ENCODE measurements around the gene TDRKH. TPM values are rescaled to one million over a fixed set of nuclear protein-coding genes. Genes with fewer than 3 reads are reported as not detected.

Gene TDRKH
- total and polyA plus RNA-seq, 7 donors, result 2.4 to 12.1 (median 4.3) TPM

DNA sequence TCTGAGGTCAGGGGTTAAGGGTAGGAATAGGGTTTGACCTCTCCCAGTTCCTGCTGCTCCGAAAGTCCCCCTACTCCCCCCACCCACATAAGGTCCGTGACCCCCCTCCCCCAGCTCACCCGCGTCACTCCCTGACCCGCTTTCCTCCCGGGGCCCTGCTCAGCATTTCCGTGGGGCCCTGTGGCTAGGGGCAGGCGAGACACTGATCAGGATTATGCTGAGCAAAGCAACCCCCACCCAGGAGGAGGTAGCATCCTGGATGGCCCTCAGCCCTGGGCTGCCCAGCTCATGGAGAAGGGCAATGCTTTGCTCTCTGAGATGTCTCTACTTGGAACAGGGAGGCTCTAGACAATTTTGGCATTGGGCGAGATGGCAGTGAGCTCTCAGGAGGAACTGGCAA lies 37.6 kb upstream of the TDRKH start:
- Histone ChIP-seq H3K4me3 (no peak overlapping the region), H3K36me3 (ENCODE audit: insufficient read depth in 1 of 2, low read depth in 1 of 2) (no peaks in the 10 kb centered on the region), H3K9me3 (no peaks in the 10 kb centered on the region), H3K27me3 (ENCODE audit: insufficient read depth in 3 of 3, low read length in 2 of 3) (no peaks in the 10 kb centered on the region), H3K27ac (peak overlapping the region; percentile 96), H3K4me1 (peaks cover 42% of the 10 kb centered on the region)
- ATAC-seq, result no peak
- peak in 1 of 2 donors; percentile 27 for DNase-seq
- 66 to 72% (median 70%) methylated on average over 9 of the region's 9 CpGs for WGBS, 3 donors
- TF ChIP-seq, protein P1, sequence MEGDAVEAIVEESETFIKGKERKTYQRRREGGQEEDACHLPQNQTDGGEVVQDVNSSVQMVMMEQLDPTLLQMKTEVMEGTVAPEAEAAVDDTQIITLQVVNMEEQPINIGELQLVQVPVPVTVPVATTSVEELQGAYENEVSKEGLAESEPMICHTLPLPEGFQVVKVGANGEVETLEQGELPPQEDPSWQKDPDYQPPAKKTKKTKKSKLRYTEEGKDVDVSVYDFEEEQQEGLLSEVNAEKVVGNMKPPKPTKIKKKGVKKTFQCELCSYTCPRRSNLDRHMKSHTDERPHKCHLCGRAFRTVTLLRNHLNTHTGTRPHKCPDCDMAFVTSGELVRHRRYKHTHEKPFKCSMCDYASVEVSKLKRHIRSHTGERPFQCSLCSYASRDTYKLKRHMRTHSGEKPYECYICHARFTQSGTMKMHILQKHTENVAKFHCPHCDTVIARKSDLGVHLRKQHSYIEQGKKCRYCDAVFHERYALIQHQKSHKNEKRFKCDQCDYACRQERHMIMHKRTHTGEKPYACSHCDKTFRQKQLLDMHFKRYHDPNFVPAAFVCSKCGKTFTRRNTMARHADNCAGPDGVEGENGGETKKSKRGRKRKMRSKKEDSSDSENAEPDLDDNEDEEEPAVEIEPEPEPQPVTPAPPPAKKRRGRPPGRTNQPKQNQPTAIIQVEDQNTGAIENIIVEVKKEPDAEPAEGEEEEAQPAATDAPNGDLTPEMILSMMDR (IDR thresholded peaks at IDR 0.05), result no peak
- intact Hi-C loops (cut with DNase I), result no loop called here

DNA sequence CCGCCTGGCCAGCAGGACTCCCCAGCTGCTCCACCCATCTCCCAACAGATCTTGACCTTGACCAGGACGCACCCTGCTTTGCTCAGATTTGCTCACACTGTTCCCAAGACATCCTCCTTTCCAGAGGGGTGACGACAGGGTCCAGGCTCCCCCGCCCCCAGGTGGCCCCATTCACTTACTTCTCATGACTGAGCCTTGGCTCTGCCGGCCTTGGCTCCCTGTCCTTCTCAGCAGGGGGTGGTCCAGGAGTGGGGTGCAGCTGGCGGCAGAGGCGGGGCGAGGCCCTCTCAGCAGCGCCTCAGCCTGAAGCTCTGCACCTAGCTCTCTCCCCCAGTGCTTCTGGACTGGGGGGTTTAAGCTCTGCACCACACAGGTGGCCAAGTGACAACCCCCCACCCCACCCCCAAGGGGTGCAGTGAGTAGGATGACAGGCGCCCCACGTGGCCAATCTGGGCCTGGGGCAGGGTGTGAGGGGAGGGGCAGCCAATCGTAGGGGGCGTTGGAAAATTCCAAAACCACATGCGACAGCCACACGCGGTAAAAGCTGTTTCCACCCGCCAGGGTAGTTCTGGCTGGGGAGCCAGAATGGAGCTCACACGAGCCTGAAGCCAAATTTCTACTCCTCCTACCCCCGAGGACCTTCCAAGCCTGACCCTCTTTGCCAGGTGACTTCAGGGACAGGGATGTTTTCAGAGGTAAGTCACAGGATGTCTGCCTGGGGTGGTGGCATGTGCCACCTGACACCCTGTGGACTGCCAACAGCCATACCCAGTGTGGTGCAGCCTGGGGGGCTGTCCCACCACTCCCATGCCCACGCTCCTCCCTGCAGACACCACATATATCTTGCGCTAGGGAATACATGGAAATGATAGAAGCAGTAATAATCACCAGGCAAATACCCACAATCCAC lies 35.7 kb upstream of the TDRKH start:
- Histone ChIP-seq H3K36me3 (ENCODE audit: insufficient read depth in 1 of 2, low read depth in 1 of 2) (no peaks in the 10 kb centered on the region), H3K27me3 (ENCODE audit: insufficient read depth in 3 of 3, low read length in 2 of 3) (no peaks in the 10 kb centered on the region), H3K27ac (peak overlapping the region; percentile 96), H3K9me3 (no peaks in the 10 kb centered on the region), H3K4me3 (peak overlapping the region; percentile 28), H3K4me1 (peaks cover 37% of the 10 kb centered on the region)
- intact Hi-C loops (cut with DNase I), result no loop called here
- DNase-seq (no peak), ATAC-seq (peak; percentile 23 to 38 (median 28))
- 29 to 40% (median 34%) methylated on average over 20 to 21 of the region's 21 CpGs for WGBS, 3 donors
- TF ChIP-seq, protein P1 (IDR thresholded peaks at IDR 0.05), result no peak

DNA sequence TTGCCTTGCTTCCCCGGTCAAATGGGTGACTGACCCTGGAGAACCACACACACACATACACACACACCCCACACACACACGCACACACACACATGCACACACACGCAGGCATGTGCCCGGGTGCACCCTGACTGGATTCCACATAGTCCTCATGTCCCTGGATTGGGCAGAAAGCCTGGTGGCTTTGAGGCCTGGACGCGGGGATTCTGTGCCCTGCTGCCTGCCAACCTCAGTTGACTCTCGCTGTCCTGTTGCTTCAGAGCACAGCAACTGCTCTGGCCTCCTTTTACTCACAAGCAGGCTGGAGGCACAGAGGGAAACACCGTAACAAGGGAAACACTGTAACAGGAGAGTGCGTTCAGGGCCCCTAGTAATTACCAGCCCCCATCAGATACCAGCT lies 34.9 kb upstream of the TDRKH start:
- H3K27ac ChIP-seq, result peak overlapping the region; percentile 96
- peak; percentile 71 to 74 (median 72) for ATAC-seq
- H3K4me3 ChIP-seq, result no peak overlapping the region
- no peaks in the 10 kb centered on the region for H3K36me3 ChIP-seq (ENCODE audit: insufficient read depth in 1 of 2, low read depth in 1 of 2)
- no peaks in the 10 kb centered on the region for H3K27me3 ChIP-seq (ENCODE audit: insufficient read depth in 3 of 3, low read length in 2 of 3)
- H3K4me1 ChIP-seq, result peaks cover 35% of the 10 kb centered on the region
- H3K9me3 ChIP-seq, result no peaks in the 10 kb centered on the region
- DNase-seq, result peak; percentile 48 to 74
- TF ChIP-seq, protein P1 (IDR thresholded peaks at IDR 0.05), result no peak
- WGBS, 3 donors, result 25 to 35% (median 29%) methylated on average over 9 of the region's 9 CpGs
- intact Hi-C loops (cut with DNase I), result no loop called here

- intact Hi-C loops (cut with DNase I), result no loop called here
- peaks cover 24% of the 10 kb centered on the region for H3K4me1 ChIP-seq
- no peaks in the 10 kb centered on the region for H3K36me3 ChIP-seq (ENCODE audit: insufficient read depth in 1 of 2, low read depth in 1 of 2)
- 74 to 93% (median 81%) methylated on average over 8 of the region's 8 CpGs for WGBS, 3 donors
- no peaks in the 10 kb centered on the region for H3K27me3 ChIP-seq (ENCODE audit: insufficient read depth in 3 of 3, low read length in 2 of 3)
- no peak for DNase-seq
- H3K27ac ChIP-seq, result no peak overlapping the region
- H3K9me3 ChIP-seq, result no peaks in the 10 kb centered on the region
- ATAC-seq, result no peak
- no peak overlapping the region for H3K4me3 ChIP-seq
- TF ChIP-seq, protein P1 (IDR thresholded peaks at IDR 0.05), result no peak
These were observed 32.9 kb upstream of the TDRKH start for GRCh38 chr1:151823175-151823574.
